Sciatic nerve (tissue), 2 donors: Measurements from ENCODE around the gene CLNK. TPM values are rescaled to one million over a fixed set of nuclear protein-coding genes. Genes with fewer than 3 reads are reported as not detected.

Source experiments
- ATAC-seq: fragments of 200-7000 bp; cut with Tn5 transposase; one replicate; pipeline ENCODE4 v1.9.1; 2020; ENCODE audit warnings: mild to moderate bottlenecking, moderate library complexity
- DNase-seq: peaks from one replicate; pipeline ENCODE4 v3.0.0-alpha.2; 2020; ENCODE audit warnings: low spot score
- intact Hi-C: fragments of 100-400 bp; cut with DNase I; formaldehyde crosslinking; loops from one replicate; pipeline ENCODE4 v1.14.2; 2022
- total RNA-seq: library from RNA; stranded (reverse); fragmentation: NEBNext Ultra II Directional; extraction: Animal tissue kit (Norgen Biotek cat#: 25700); gene quantifications from one replicate; pipeline ENCODE4 v1.2.1, GENCODE V29; 2021
- donor health status: DM: no; HTN: no; CAD: no.
- donor health status: DM: no; HTN: no; CAD: no.

The CLNK gene
- total RNA-seq, 1 donor from 2014 or later, result not detected

- DNase-seq, result no peak
- intact Hi-C loops, result no loop called here
- ATAC-seq, result no peak
These were observed 13.2 kb downstream of the CLNK start for GRCh38 chr4:10671366-10671765.

- intact Hi-C loops, result no loop called here
- DNase-seq, result no peak
- no peak for ATAC-seq
These were observed 14.2 kb downstream of the CLNK start for GRCh38 chr4:10670321-10670720.

- ATAC-seq (no peak), DNase-seq (no peak)
- intact Hi-C loops, result no loop called here
These were observed 16.8 kb downstream of the CLNK start for GRCh38 chr4:10667701-10668326.

GRCh38 chr4:10666616-10667015 lies 18.0 kb downstream of the CLNK start:
- ATAC-seq (no peak), DNase-seq (no peak)
- intact Hi-C loops, result no loop called here

- no peak for DNase-seq
- intact Hi-C loops, result no loop called here
- no peak for ATAC-seq
These were observed 20.2 kb downstream of the CLNK start for GRCh38 chr4:10664408-10664807.

GRCh38 chr4:10662937-10663336 lies 21.6 kb downstream of the CLNK start:
- ATAC-seq (no peak), DNase-seq (no peak)
- intact Hi-C loops, result no loop called here

- DNase-seq (no peak), ATAC-seq (no peak)
- intact Hi-C loops, result no loop called here
These were observed 23.5 kb downstream of the CLNK start for GRCh38 chr4:10661047-10661446.

GRCh38 chr4:10659251-10659650 lies 25.3 kb downstream of the CLNK start:
- ATAC-seq (no peak), DNase-seq (no peak)
- intact Hi-C loops, result no loop called here

- DNase-seq, result no peak
- ATAC-seq, result no peak
- intact Hi-C loops, result no loop called here
These were observed 27.6 kb downstream of the CLNK start for GRCh38 chr4:10656988-10657387.

GRCh38 chr4:10656420-10656819 lies 28.1 kb downstream of the CLNK start:
- ATAC-seq, result no peak
- no peak for DNase-seq
- intact Hi-C loops, result no loop called here

GRCh38 chr4:10655968-10656367 lies 28.6 kb downstream of the CLNK start:
- intact Hi-C loops, result no loop called here
- no peak for ATAC-seq
- no peak for DNase-seq

- DNase-seq (no peak), ATAC-seq (no peak)
- intact Hi-C loops, result no loop called here
These were observed 36.1 kb downstream of the CLNK start for GRCh38 chr4:10648479-10648878.

GRCh38 chr4:10647846-10648245 lies 36.7 kb downstream of the CLNK start:
- DNase-seq, result no peak
- ATAC-seq, result no peak
- intact Hi-C loops, result no loop called here

GRCh38 chr4:10643600-10644425 lies 40.8 kb downstream of the CLNK start:
- ATAC-seq (no peak), DNase-seq (no peak)
- intact Hi-C loops, result no loop called here

GRCh38 chr4:10640561-10641201 lies 43.9 kb downstream of the CLNK start:
- ATAC-seq (peak; percentile 52), DNase-seq (no peak)
- intact Hi-C loops, result no loop called here

- intact Hi-C loops, result no loop called here
- DNase-seq (no peak), ATAC-seq (no peak)
These were observed 44.9 kb downstream of the CLNK start for GRCh38 chr4:10639664-10640063.

- no peak for ATAC-seq
- DNase-seq, result no peak
- intact Hi-C loops, result no loop called here
These were observed 45.5 kb downstream of the CLNK start for GRCh38 chr4:10639100-10639499.

GRCh38 chr4:10635091-10635490 lies 49.5 kb downstream of the CLNK start:
- intact Hi-C loops, result no loop called here
- no peak for DNase-seq
- ATAC-seq, result peak; percentile 28

GRCh38 chr4:10629394-10629793 lies 55.2 kb downstream of the CLNK start:
- intact Hi-C loops, result no loop called here
- ATAC-seq (no peak), DNase-seq (no peak)

- intact Hi-C loops, result no loop called here
- DNase-seq (no peak), ATAC-seq (peak; percentile 82)
These were observed 59.4 kb downstream of the CLNK start for GRCh38 chr4:10625131-10625530.
